Left lung (tissue), 10 donors: ENCODE data around the gene CEBPA. TPM values are rescaled to one million over a fixed set of nuclear protein-coding genes. Genes with fewer than 3 reads are reported as not detected.
A peak's percentile ranks its signal among the peaks of the same experiment; 100 is the strongest.

Source experiments
- ATAC-seq: fragments of 200-7000 bp; cut with Tn5 transposase; one replicate; pipeline ENCODE4 v1.9.1; 2020; ENCODE audit warnings: moderate library complexity
- DNase-seq, 4 donors: peaks; one replicate each; pipeline ENCODE4 v3.0.0-alpha.2; 2013 to 2020
- H3K27ac ChIP-seq, 2 donors: fragments of 200-600 bp; sonication (generic) in 1 of 2; one replicate each; pipeline versions ENCODE4 v1.5.0 to v1.8.0; 2020 to 2021
- H3K27me3 ChIP-seq, 2 donors: fragments of 200-600 bp; sonication (generic) in 1 of 2; one replicate each; pipeline versions ENCODE4 v1.5.0 to v1.8.0; 2020 to 2021
- H3K36me3 ChIP-seq, 2 donors: fragments of 200-600 bp; sonication (generic) in 1 of 2; one replicate each; pipeline versions ENCODE4 v1.5.0 to v1.8.0; 2020 to 2021
- H3K4me1 ChIP-seq, 2 donors: fragments of 200-600 bp; one replicate each; pipeline ENCODE4 v1.8.0; 2021
- H3K4me3 ChIP-seq, 2 donors: fragments of 200-600 bp; sonication (generic) in 1 of 2; one replicate each; pipeline versions ENCODE4 v1.5.0 to v1.8.0; 2020 to 2021; ENCODE audit warnings: mild to moderate bottlenecking in 1 of 2
- H3K9me3 ChIP-seq, 2 donors: fragments of 200-600 bp; sonication (generic) in 1 of 2; one replicate each; pipeline versions ENCODE4 v1.5.0 to v1.8.0; 2020 to 2021
- CTCF ChIP-seq, 2 donors: fragments of 200-600 bp; sonication (generic) in 1 of 2; IDR thresholded peaks; one replicate each; pipeline versions ENCODE4 v1.5.0 to v1.8.0; 2021; ENCODE audit warnings: antibody characterized with exemption in 2 of 2
- intact Hi-C, 2 donors: fragments of 100-400 bp; cut with DNase I; formaldehyde crosslinking; loops; one replicate each; pipeline versions ENCODE4 v1.11.2 to v1.14.2; 2022
- polyA plus RNA-seq, 6 donors: library from polyadenylated mRNA; unstranded; fragments of 120-200 nt; gene quantifications; one replicate each; pipeline ENCODE4 v1.2.1, GENCODE V29; 2013; ENCODE audit not compliant: insufficient read length in 6 of 6
- total RNA-seq, 2 donors: library from RNA; stranded (reverse); fragmentation: NEBNext Ultra II Directional; extraction: Animal tissue kit (Norgen Biotek cat#: 25700); gene quantifications; one replicate each; pipeline ENCODE4 v1.2.1, GENCODE V29; 2021
- donor health status: DM: no; HTN: yes; CAD: no.
- donor health status: DM: no; HTN: no; CAD: no.

CEBPA gene
- total and polyA plus RNA-seq, 8 donors: 11.2 to 93.8 (median 16.5) TPM

DNA sequence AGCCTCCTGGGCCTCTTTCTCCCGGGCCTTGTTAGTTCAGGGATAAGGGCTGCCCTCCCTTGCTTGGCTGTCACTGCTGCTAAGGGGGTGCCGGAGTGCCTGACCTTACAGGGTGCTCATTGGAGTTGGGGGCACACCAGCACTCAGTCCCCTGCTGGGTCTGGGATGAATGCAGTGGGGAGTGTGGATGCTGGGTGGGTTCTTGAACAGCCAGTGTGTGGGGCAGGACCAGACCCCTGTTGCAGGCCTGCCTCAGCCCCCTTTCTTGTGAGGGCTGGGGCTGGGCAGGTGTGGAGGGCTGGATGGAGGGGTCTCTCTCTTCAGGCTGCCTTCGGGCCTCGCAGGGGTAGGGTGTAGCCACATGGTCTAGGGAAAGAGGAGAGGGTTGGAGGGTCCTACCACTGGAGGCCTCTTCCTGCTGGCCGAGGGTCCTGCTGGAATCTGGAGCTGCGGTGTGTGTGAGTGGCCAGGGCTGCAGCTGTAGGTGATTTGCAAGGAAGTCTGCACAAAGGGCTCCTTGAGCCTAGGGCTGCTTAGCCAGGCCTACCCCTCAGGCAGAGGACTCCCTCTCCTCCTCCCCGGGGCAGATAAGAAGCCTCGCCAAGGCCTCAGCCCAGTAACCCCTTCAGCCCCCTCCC is 3.2 kb downstream of the CEBPA start:
- H3K36me3 ChIP-seq: no peaks in the 10 kb centered on the region
- H3K27ac ChIP-seq: peak overlapping the region; percentile 57 to 70
- no peak for TF ChIP-seq CTCF (IDR thresholded peaks at IDR 0.05)
- H3K27me3 ChIP-seq: peaks cover 8 to 65% of the 10 kb centered on the region in 2 donors
- peaks cover 13 to 73% of the 10 kb centered on the region in 2 donors for H3K4me1 ChIP-seq
- intact Hi-C loops: no loop called here
- ATAC-seq (no peak), DNase-seq (no peak)
- H3K4me3 ChIP-seq: peak overlapping the region; percentile 48 to 70
- no peaks in the 10 kb centered on the region for H3K9me3 ChIP-seq

GRCh38 chr19:33298146-33298911 is 4.0 kb downstream of the CEBPA start:
- H3K27me3 ChIP-seq: peaks cover 8 to 61% of the 10 kb centered on the region in 2 donors
- intact Hi-C loops: no loop called here
- peak in 2 of 4 donors; percentile 59 to 94 for DNase-seq
- peak; percentile 36 for ATAC-seq
- peak overlapping the region; percentile 57 to 70 for H3K27ac ChIP-seq
- no peaks in the 10 kb centered on the region for H3K36me3 ChIP-seq
- peak overlapping the region in 1 of 2 donors; percentile 19 for H3K4me3 ChIP-seq
- no peak for TF ChIP-seq CTCF (IDR thresholded peaks at IDR 0.05)
- peaks cover 9 to 73% of the 10 kb centered on the region in 2 donors for H3K4me1 ChIP-seq
- H3K9me3 ChIP-seq: no peaks in the 10 kb centered on the region

DNA sequence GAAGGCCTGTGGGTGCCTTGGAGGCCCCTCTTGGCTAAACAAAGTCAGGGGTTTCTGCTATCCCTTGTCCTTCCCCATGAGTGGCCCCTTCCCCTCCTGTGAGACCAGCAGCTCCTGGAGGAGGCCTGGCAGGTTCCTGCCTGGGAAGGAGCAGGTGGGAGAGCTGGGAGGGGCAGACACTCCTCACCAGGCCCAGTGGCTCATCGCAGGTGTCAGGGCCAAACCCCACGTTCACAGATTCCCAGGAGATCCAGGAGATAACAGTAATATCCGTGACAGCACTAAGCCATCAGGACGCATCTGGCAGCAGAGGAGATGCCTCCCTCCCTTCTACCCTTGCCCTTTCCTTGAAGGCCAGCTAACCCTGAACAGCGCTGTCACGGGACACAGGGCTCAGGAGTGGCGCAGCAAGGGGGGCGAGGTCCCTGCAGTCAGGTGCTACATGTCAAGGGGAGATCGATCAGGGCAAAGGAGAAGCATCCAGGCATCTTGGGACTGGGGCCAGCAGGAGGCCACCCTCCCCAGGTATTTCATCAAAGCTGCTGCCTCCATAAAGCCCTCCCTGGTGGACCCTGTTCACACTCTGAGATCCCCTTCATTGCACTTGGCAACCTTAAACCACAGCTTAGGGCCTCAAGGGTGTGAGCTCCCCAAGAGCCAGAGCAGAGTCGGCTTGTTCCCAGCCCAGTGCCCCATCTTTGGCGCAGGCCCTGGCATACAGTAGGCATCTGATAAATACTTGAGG is 4.8 kb downstream of the CEBPA start:
- intact Hi-C loops: no loop called here
- Histone ChIP-seq H3K27me3 (peaks cover 8 to 53% of the 10 kb centered on the region in 2 donors), H3K27ac (peak overlapping the region in 1 of 2 donors; percentile 70), H3K9me3 (no peaks in the 10 kb centered on the region), H3K4me3 (no peak overlapping the region), H3K36me3 (no peaks in the 10 kb centered on the region), H3K4me1 (peaks cover 12 to 76% of the 10 kb centered on the region in 2 donors)
- no peak for ATAC-seq
- DNase-seq: no peak
- TF ChIP-seq CTCF (IDR thresholded peaks at IDR 0.05): no peak

GRCh38 chr19:33296488-33296971 is 5.8 kb downstream of the CEBPA start:
- peaks cover 12 to 86% of the 10 kb centered on the region in 2 donors for H3K4me1 ChIP-seq
- DNase-seq: no peak

More at GRCh38 chr19:33296488-33296971, 5.8 kb downstream of the CEBPA start:
- H3K4me3 ChIP-seq: no peak overlapping the region
- intact Hi-C loops: no loop called here
- TF ChIP-seq CTCF (IDR thresholded peaks at IDR 0.05): no peak
- ATAC-seq: no peak
- H3K27ac ChIP-seq: no peak overlapping the region
- no peaks in the 10 kb centered on the region for H3K9me3 ChIP-seq
- H3K27me3 ChIP-seq: peaks cover 8 to 46% of the 10 kb centered on the region in 2 donors
- H3K36me3 ChIP-seq: no peaks in the 10 kb centered on the region
